ENCODE results near the gene SNAPC3. TPM values are rescaled to one million over a fixed set of nuclear protein-coding genes. Genes with fewer than 3 reads are reported as not detected.

The SNAPC3 gene
- polyA plus RNA-seq, 2 of the 4 experiments (the other 2 are of a cell fraction) = 28.9 to 35.1 TPM

DNA sequence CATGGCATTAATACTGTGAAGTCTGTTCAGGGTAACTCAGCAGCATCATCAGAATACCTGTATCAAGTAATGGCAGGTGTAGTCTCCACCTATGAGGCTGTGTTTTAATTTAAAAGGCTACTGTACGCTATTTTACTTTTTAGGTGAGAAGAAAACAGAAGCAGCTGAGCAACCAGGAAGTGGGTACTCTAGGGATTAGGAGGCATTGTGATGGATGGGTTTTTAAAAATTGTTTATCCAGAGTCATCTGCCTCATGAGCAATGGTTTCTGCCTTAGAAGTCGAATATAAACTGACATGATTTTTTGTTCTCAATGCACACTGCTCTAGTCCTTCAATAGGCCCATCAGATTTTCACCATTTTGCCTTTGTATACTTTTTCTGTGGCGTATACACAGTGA, 45.5 kb downstream of the SNAPC3 start:
- ATAC-seq (no peak), FAIRE-seq (no peak), DNase-seq (ENCODE audit: low read depth in 1 of 2, low spot score in 1 of 2) (no peak)
- TF ChIP-seq ZC3H11A (IDR thresholded peaks at IDR 0.05) = no peak
- TF ChIP-seq BHLHE40 (IDR thresholded peaks at IDR 0.05; ENCODE audit: low read depth, low read length) = no peak
- TF ChIP-seq, protein P1, sequence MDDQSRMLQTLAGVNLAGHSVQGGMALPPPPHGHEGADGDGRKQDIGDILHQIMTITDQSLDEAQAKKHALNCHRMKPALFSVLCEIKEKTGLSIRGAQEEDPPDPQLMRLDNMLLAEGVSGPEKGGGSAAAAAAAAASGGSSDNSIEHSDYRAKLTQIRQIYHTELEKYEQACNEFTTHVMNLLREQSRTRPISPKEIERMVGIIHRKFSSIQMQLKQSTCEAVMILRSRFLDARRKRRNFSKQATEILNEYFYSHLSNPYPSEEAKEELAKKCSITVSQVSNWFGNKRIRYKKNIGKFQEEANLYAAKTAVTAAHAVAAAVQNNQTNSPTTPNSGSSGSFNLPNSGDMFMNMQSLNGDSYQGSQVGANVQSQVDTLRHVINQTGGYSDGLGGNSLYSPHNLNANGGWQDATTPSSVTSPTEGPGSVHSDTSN (IDR thresholded peaks at IDR 0.05) = no peak
- TF ChIP-seq EP300 (IDR thresholded peaks at IDR 0.05) = no peak
- TF ChIP-seq, protein P2, sequence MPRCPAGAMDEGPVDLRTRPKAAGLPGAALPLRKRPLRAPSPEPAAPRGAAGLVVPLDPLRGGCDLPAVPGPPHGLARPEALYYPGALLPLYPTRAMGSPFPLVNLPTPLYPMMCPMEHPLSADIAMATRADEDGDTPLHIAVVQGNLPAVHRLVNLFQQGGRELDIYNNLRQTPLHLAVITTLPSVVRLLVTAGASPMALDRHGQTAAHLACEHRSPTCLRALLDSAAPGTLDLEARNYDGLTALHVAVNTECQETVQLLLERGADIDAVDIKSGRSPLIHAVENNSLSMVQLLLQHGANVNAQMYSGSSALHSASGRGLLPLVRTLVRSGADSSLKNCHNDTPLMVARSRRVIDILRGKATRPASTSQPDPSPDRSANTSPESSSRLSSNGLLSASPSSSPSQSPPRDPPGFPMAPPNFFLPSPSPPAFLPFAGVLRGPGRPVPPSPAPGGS (IDR thresholded peaks at IDR 0.05) = no peak
- no peak for TF ChIP-seq TP53 (CRISPR knock-in tag; IDR thresholded peaks at IDR 0.05)
- TF ChIP-seq, protein P3, sequence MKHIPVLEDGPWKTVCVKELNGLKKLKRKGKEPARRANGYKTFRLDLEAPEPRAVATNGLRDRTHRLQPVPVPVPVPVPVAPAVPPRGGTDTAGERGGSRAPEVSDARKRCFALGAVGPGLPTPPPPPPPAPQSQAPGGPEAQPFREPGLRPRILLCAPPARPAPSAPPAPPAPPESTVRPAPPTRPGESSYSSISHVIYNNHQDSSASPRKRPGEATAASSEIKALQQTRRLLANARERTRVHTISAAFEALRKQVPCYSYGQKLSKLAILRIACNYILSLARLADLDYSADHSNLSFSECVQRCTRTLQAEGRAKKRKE (CRISPR knock-in tag; IDR thresholded peaks at IDR 0.05; ENCODE audit: low read depth) = no peak
- TF ChIP-seq FOSL2 (IDR thresholded peaks at IDR 0.05) = no peak
- TF ChIP-seq FOSL2 (CRISPR knock-in tag; IDR thresholded peaks at IDR 0.05) = no peak
- TF ChIP-seq RFX5 (IDR thresholded peaks at IDR 0.05) = no peak
- TF ChIP-seq HOXB13 (CRISPR knock-in tag; IDR thresholded peaks at IDR 0.05; ENCODE audit: low read depth) = no peak
- TF ChIP-seq, protein P4, sequence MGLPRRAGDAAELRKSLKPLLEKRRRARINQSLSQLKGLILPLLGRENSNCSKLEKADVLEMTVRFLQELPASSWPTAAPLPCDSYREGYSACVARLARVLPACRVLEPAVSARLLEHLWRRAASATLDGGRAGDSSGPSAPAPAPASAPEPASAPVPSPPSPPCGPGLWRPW (IDR thresholded peaks at IDR 0.05) = no peak
- no peak for TF ChIP-seq ZFP36 (IDR thresholded peaks at IDR 0.05; ENCODE audit: borderline replicate concordance, partially characterized antibody)
- no peak for TF ChIP-seq HOXB5 (CRISPR knock-in tag; IDR thresholded peaks at IDR 0.05)
- no peak for TF ChIP-seq FOXS1 (CRISPR knock-in tag; IDR thresholded peaks at IDR 0.05)
- no peak for TF ChIP-seq NR3C1 (IDR thresholded peaks at IDR 0.05)
- TF ChIP-seq, protein P5, sequence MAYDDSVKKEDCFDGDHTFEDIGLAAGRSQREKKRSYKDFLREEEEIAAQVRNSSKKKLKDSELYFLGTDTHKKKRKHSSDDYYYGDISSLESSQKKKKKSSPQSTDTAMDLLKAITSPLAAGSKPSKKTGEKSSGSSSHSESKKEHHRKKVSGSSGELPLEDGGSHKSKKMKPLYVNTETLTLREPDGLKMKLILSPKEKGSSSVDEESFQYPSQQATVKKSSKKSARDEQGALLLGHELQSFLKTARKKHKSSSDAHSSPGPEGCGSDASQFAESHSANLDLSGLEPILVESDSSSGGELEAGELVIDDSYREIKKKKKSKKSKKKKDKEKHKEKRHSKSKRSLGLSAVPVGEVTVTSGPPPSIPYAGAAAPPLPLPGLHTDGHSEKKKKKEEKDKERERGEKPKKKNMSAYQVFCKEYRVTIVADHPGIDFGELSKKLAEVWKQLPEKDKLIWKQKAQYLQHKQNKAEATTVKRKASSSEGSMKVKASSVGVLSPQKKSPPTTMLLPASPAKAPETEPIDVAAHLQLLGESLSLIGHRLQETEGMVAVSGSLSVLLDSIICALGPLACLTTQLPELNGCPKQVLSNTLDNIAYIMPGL (CRISPR knock-in tag; IDR thresholded peaks at IDR 0.05; ENCODE audit: borderline replicate concordance) = no peak
- no peak for TF ChIP-seq CBX2 (IDR thresholded peaks at IDR 0.05; ENCODE audit: borderline replicate concordance, low read depth)
- TF ChIP-seq, protein P6, sequence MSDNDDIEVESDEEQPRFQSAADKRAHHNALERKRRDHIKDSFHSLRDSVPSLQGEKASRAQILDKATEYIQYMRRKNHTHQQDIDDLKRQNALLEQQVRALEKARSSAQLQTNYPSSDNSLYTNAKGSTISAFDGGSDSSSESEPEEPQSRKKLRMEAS (IDR thresholded peaks at IDR 0.05) = no peak
- TF ChIP-seq NFE2L2 (conservative IDR thresholded peaks at IDR 0.05; ENCODE audit: low read length) = no peak
- no peak overlapping the region for H3K27ac ChIP-seq
- no peak overlapping the region for H3K4me3 ChIP-seq
- no peaks in the 10 kb centered on the region for H3K9me3 ChIP-seq
- no peaks in the 10 kb centered on the region for H3K4me1 ChIP-seq
- ChIA-PET POLR2A (interaction anchor here (1.6 kb wide), 1 partner anchor 85 kb away, joined by 4 read pairs; the partner anchor contains the start of gene CCDC171), CTCF (interaction anchor here (0.8 to 1.0 kb wide), 2 partner anchors 151 to 195 kb away, joined by 3 read pairs; no protein-coding TSS in a partner anchor)
- WGBS (ENCODE audit: missing lambda C conversion rate) = 87% methylated on average over 3 of the region's 3 CpGs
- no peak overlapping the region for H3K4me2 ChIP-seq

DNA sequence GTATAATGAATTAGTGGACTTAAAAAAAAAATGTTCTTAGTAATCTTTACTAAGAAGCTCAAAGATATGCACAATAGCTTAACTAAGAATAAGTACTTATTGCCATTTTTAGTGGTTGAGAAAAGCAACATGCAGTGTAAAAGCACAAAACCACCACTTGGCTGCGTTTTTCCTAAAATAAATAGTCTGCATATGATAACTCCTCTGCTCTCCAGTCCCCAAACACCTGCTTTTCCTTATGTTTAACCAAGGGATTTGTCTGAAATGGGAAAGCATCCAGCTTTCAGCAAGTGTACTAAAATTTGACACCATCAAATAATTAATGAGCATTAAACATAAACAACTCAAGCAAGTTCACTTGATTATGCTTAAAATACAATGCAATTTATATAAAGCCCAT, 46.7 kb downstream of the SNAPC3 start:
- no peak for DNase-seq (ENCODE audit: low read depth in 1 of 2, low spot score in 1 of 2)
- Histone ChIP-seq H3K4me1 (no peaks in the 10 kb centered on the region), H3K4me3 (no peak overlapping the region), H3K9me3 (no peaks in the 10 kb centered on the region), H3K27ac (no peak overlapping the region), H3K4me2 (no peak overlapping the region)
- ATAC-seq = no peak
- 74% methylated on average over 1 of the region's 1 CpG for WGBS (ENCODE audit: missing lambda C conversion rate)
- no peak for FAIRE-seq
- ChIA-PET POLR2A (interaction anchor here (1.6 kb wide), 1 partner anchor 84 kb away, joined by 4 read pairs; the partner anchor contains the start of gene CCDC171), CTCF (interaction anchor here (1.1 to 1.5 kb wide), 2 partner anchors 9 to 12 kb away, joined by 3 to 4 read pairs; no protein-coding TSS in a partner anchor)
- TF ChIP-seq RARB (CRISPR knock-in tag; IDR thresholded peaks at IDR 0.05) (no peak), MYC (IDR thresholded peaks at IDR 0.05; ENCODE audit: borderline replicate concordance, low read length) (no peak), EHF (CRISPR knock-in tag; IDR thresholded peaks at IDR 0.05) (no peak), BHLHE40 (IDR thresholded peaks at IDR 0.05; ENCODE audit: low read depth, low read length) (no peak), HOXB5 (CRISPR knock-in tag; IDR thresholded peaks at IDR 0.05) (no peak), TFCP2L1 (CRISPR knock-in tag; IDR thresholded peaks at IDR 0.05) (no peak), MAFK (IDR thresholded peaks at IDR 0.05; ENCODE audit: partially characterized antibody) (no peak), NFE2L2 (conservative IDR thresholded peaks at IDR 0.05; ENCODE audit: low read length) (no peak), KDM1A (IDR thresholded peaks at IDR 0.05; ENCODE audit: low read depth) (no peak), CBX2 (IDR thresholded peaks at IDR 0.05; ENCODE audit: borderline replicate concordance, low read depth) (no peak)
- TF ChIP-seq, protein P3 (CRISPR knock-in tag; IDR thresholded peaks at IDR 0.05; ENCODE audit: low read depth) = no peak
- TF ChIP-seq, protein P1 (IDR thresholded peaks at IDR 0.05) = no peak
- TF ChIP-seq, protein P6 (IDR thresholded peaks at IDR 0.05) = no peak
- TF ChIP-seq, protein P5 (CRISPR knock-in tag; IDR thresholded peaks at IDR 0.05; ENCODE audit: borderline replicate concordance) = no peak
